IMR-90 (cell line): ENCODE measurements around the gene UCP2. TPM values are rescaled to one million over a fixed set of nuclear protein-coding genes. Genes with fewer than 3 reads are reported as not detected.

Experiments
- ATAC-seq: fragments of 200-7000 bp; cut with Tn5 transposase; 2 replicates; pipeline ENCODE4 v1.9.1; 2020; ENCODE audit warnings: low read depth, mild to moderate bottlenecking, moderate library complexity
- BruUV-seq: library from RNA; stranded (reverse); fragments of 400-500 nt; replicated peaks from 2 replicates; lab custom pipeline; 2021; lab: Mats Ljungman, UMichigan
- CTCF ChIA-PET: fragments of 300-600 bp; formaldehyde crosslinking; extraction: SDS; loops from one replicate; lab custom pipeline; 2021; ENCODE audit warnings: antibody characterized with exemption; lab: Yijun Ruan, JAX
- POLR2A ChIA-PET: fragments of 300-600 bp; sonication (Branson Sonifier 250); formaldehyde crosslinking; loops from one replicate; lab custom pipeline; 2022; ENCODE audit warnings: antibody characterized with exemption; ENCODE audit not compliant: unreplicated experiment; lab: Charles Lee
- DNase-seq: peaks from one replicate; pipeline ENCODE4 v3.0.0; 2013
- H2AFZ ChIP-seq: replicated peaks from 2 replicates; pipeline ENCODE3; 2013; ENCODE audit warnings: low read length, mild to moderate bottlenecking; ENCODE audit not compliant: poor library complexity
- H2AK5ac ChIP-seq: 2 replicates; pipeline ENCODE4 v1.6.1; 2013; ENCODE audit warnings: low read depth, low read length, inconsistent platforms
- H2AK9ac ChIP-seq: replicated peaks from 2 replicates; pipeline ENCODE3; 2013; ENCODE audit warnings: mild to moderate bottlenecking, low read depth, low read length, moderate library complexity; ENCODE audit not compliant: poor library complexity
- H2BK120ac ChIP-seq: 2 replicates; pipeline ENCODE4 v1.6.1; 2013; ENCODE audit warnings: low read depth, low read length, inconsistent platforms
- H2BK15ac ChIP-seq: 3 replicates; pipeline ENCODE4 v1.6.1; 2013; ENCODE audit warnings: low read depth, low read length, inconsistent platforms
- H2BK20ac ChIP-seq: 2 replicates; pipeline ENCODE4 v1.6.1; 2013; ENCODE audit warnings: low read depth, mild to moderate bottlenecking, inconsistent platforms, low read length, moderate library complexity
- H2BK5ac ChIP-seq: 2 replicates; pipeline ENCODE4 v1.6.1; 2013; ENCODE audit warnings: mild to moderate bottlenecking, low read depth, low read length, inconsistent platforms; ENCODE audit not compliant: poor library complexity, severe bottlenecking
- H3K14ac ChIP-seq: replicated peaks from 2 replicates; pipeline ENCODE4 v1.6.1; 2013; ENCODE audit warnings: low read depth, low read length, inconsistent platforms
- H3K18ac ChIP-seq: 2 replicates; pipeline ENCODE4 v1.6.1; 2013; ENCODE audit warnings: low read depth, low read length, control low read depth
- H3K23ac ChIP-seq: 2 replicates; pipeline ENCODE4 v1.6.1; 2013; ENCODE audit warnings: low read depth, low read length, inconsistent platforms
- H3K27ac ChIP-seq: 2 replicates; pipeline ENCODE4 v1.5.1; 2013; ENCODE audit warnings: mild to moderate bottlenecking, control low read depth, low read length; ENCODE audit not compliant: insufficient read depth
- H3K27me3 ChIP-seq: 2 replicates; pipeline ENCODE4 v1.6.1; 2013; ENCODE audit warnings: low read length; ENCODE audit not compliant: control insufficient read depth, insufficient read depth
- H3K36me3 ChIP-seq: 2 replicates; pipeline ENCODE4 v1.6.1; 2013; ENCODE audit warnings: low read length, mixed read lengths; ENCODE audit not compliant: control insufficient read depth, insufficient read depth
- H3K4ac ChIP-seq: 2 replicates; pipeline ENCODE4 v1.6.1; 2013; ENCODE audit warnings: low read depth, low read length, inconsistent platforms
- H3K4me1 ChIP-seq: 2 replicates; pipeline ENCODE4 v1.6.1; 2013; ENCODE audit warnings: low read length, mixed read lengths; ENCODE audit not compliant: control insufficient read depth, insufficient read depth
- H3K4me2 ChIP-seq: 2 replicates; pipeline ENCODE4 v1.6.1; 2013; ENCODE audit warnings: low read depth, mild to moderate bottlenecking, control low read depth, low read length, moderate library complexity
- H3K4me3 ChIP-seq: 2 replicates; pipeline ENCODE4 v1.5.1; 2013; ENCODE audit warnings: low read depth, mild to moderate bottlenecking, control low read depth, low read length, moderate library complexity; ENCODE audit not compliant: insufficient read depth
- H3K56ac ChIP-seq: 2 replicates; pipeline ENCODE4 v1.6.1; 2013; ENCODE audit warnings: low read length, inconsistent platforms; ENCODE audit not compliant: insufficient read depth; ENCODE audit errors: extremely low read depth
- H3K79me1 ChIP-seq, 2 experiments: 2 replicates each; pipeline ENCODE4 v1.6.1; 2013; ENCODE audit warnings: low read length in 2 of 2, inconsistent platforms in 1 of 2, low read depth in 1 of 2
- H3K9ac ChIP-seq: 2 replicates; pipeline ENCODE4 v1.6.1; 2013; ENCODE audit warnings: low read depth, low read length, control low read depth
- H3K9me1 ChIP-seq: 2 replicates; pipeline ENCODE4 v1.6.1; 2013; ENCODE audit warnings: low read length, inconsistent platforms; ENCODE audit not compliant: insufficient read depth
- H3K9me3 ChIP-seq: 2 replicates; pipeline ENCODE4 v1.6.1; 2013; ENCODE audit warnings: low read length; ENCODE audit not compliant: control insufficient read depth, insufficient read depth
- H4K20me1 ChIP-seq: 2 replicates; pipeline ENCODE4 v1.6.1; 2013; ENCODE audit warnings: low read length, inconsistent platforms; ENCODE audit not compliant: insufficient read depth
- H4K5ac ChIP-seq: 2 replicates; pipeline ENCODE4 v1.6.1; 2013; ENCODE audit warnings: mild to moderate bottlenecking, low read depth, low read length, control low read depth
- H4K8ac ChIP-seq, 2 experiments: 2 replicates each; pipeline ENCODE4 v1.6.1; 2013; ENCODE audit warnings: low read depth in 2 of 2, low read length in 2 of 2, control low read depth in 1 of 2, inconsistent platforms in 1 of 2
- H4K91ac ChIP-seq: 2 replicates; pipeline ENCODE4 v1.6.1; 2013; ENCODE audit warnings: low read depth, low read length, inconsistent platforms; ENCODE audit not compliant: insufficient read depth
- BHLHE40 ChIP-seq: fragments of 150-350 bp; IDR thresholded peaks from 2 replicates; pipeline ENCODE4 v1.6.1; 2016; ENCODE audit warnings: mild to moderate bottlenecking, low read depth, low read length
- CEBPB ChIP-seq: IDR thresholded peaks from 2 replicates; pipeline ENCODE4 v1.6.1; 2012; ENCODE audit warnings: low read depth, low read length, improper control_type of control experiment
- MAFK ChIP-seq: IDR thresholded peaks from 2 replicates; pipeline ENCODE4 v1.6.1; 2012; ENCODE audit warnings: low read depth, low read length, improper control_type of control experiment
- MAZ ChIP-seq: IDR thresholded peaks from 2 replicates; pipeline ENCODE4 v1.6.1; 2012; ENCODE audit warnings: low read depth, mild to moderate bottlenecking, low read length, improper control_type of control experiment, moderate library complexity, borderline replicate concordance
- POLR2A ChIP-seq: IDR thresholded peaks from 2 replicates; pipeline ENCODE4 v1.6.1; 2012; ENCODE audit warnings: mild to moderate bottlenecking, low read depth, low read length
- RAD21 ChIP-seq: IDR thresholded peaks from 2 replicates; pipeline ENCODE4 v1.6.1; 2012; ENCODE audit warnings: low read length, improper control_type of control experiment
- RFX5 ChIP-seq: IDR thresholded peaks from 2 replicates; pipeline ENCODE4 v1.8.0; 2012; ENCODE audit warnings: low read depth, mild to moderate bottlenecking, low read length, moderate library complexity
- WGBS, 2 experiments: methylation state at CpG; one replicate each; pipeline versions ENCODE4 v1.1.5 to v1.1.7; 2013; ENCODE audit warnings: missing lambda C conversion rate in 2 of 2; ENCODE audit not compliant: insufficient read length in 1 of 2; ENCODE audit errors: extremely low coverage in 2 of 2; 5-methylcytosine and 5-hydroxymethylcytosine counted together
- dilution Hi-C: fragments of 300-500 bp; cut with HindIII; formaldehyde crosslinking; loops from one replicate; pipeline ENCODE4 v1.14.3; 2018; ENCODE audit warnings: low sequenced_read_pairs; ENCODE audit not compliant: unreplicated experiment
- in situ Hi-C: fragments of 300-500 bp; cut with MboI; formaldehyde crosslinking; loops from 3 replicates; pipeline ENCODE4 v1.14.3; 2019; ENCODE audit warnings: low sequenced_read_pairs, inconsistent platforms, mixed read lengths
- intact Hi-C: fragments of 100-400 bp; cut with micrococcal nuclease; formaldehyde crosslinking; loops from 2 replicates; pipeline ENCODE4 v1.10.0; 2022
- polyA plus RNA-seq, 3 experiments: library from polyadenylated mRNA; depleted of rRNA; stranded (reverse); fragments of >200 nt; gene quantifications; 2 replicates each; pipeline ENCODE4 v1.2.3, GENCODE V29; 2012; ENCODE audit warnings: low replicate concordance in 1 of 3
- total RNA-seq: library from RNA; depleted of rRNA; stranded (reverse); fragments of >200 nt; gene quantifications from 2 replicates; pipeline ENCODE4 v1.2.3, GENCODE V29; 2012
- TF ChIP-seq, protein P1 (sequence below): conservative IDR thresholded peaks from 2 replicates; pipeline ENCODE4 v1.5.1; 2012; ENCODE audit warnings: mild to moderate bottlenecking, low read depth, low read length, improper control_type of control experiment

Gene UCP2
- total and polyA plus RNA-seq, 2 of the 4 experiments (the other 2 are of a cell fraction) = 2.0 to 11.9 TPM

DNA sequence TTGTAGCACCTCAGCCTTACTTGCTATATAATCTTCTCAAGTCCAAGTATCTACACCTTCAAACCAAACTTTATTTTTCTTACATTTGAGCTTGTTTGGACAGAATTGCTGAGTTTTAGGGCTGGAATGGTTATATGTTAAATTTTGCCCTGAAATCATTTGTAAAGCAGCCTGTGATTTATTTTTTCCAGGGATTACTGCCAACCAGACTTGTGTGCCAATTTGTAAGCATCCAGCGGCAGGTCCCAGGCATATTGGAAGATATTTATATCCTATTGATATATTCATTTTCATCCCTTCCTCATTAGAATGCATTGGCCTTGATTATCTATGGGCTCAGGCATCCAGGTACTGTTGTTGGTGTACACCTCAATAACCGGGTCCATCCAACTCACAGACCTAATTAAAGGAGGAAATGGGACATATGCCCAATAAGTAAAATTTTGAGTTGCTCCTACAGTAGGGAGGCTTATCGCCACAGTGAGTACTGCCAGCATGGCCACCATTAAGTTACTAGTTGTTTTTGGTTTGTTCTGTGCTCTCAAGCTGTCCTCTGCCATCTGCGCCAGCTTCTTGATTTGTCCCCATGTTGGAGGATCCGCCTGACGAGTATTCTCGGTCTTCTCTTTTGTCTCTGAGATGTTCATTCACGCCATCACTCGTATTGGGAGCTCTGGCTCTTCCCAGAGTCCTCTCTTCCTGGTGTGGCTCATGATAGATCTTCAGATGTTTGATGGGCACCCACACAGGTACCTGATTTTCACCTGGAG, 41.7 kb downstream of the UCP2 start:
- dilution Hi-C loops = no loop called here
- Histone ChIP-seq H3K27me3 (no peaks in the 10 kb centered on the region; the same call in none of the 2 replicates), H3K36me3 (no peaks in the 10 kb centered on the region), H4K8ac (no peak overlapping the region), H3K9ac (no peak overlapping the region), H2AFZ (no peak overlapping the region), H3K4ac (no peak overlapping the region), H3K56ac (no peak overlapping the region), H3K27ac (no peak overlapping the region), H3K4me2 (no peak overlapping the region), H2AK9ac (no peak overlapping the region), H3K14ac (no peak overlapping the region), H4K5ac (no peak overlapping the region), H2BK20ac (no peak overlapping the region), H2BK15ac (no peak overlapping the region), H2AK5ac (no peak overlapping the region), H3K23ac (no peak overlapping the region), H3K4me3 (no peak overlapping the region), H4K91ac (no peak overlapping the region), H3K9me1 (no peaks in the 10 kb centered on the region), H3K18ac (no peak overlapping the region), H3K9me3 (peaks cover 5% of the 10 kb centered on the region; the same call in 1 of the 2 replicates), H2BK120ac (no peak overlapping the region), H2BK5ac (no peak overlapping the region), H3K79me1 (no peaks in the 10 kb centered on the region), H4K20me1 (no peaks in the 10 kb centered on the region), H3K4me1 (no peaks in the 10 kb centered on the region)
- ChIA-PET POLR2A (no interaction called here), CTCF (interaction anchor here (1.3 kb wide), 1 partner anchor 9 kb away, joined by 4 read pairs; no protein-coding TSS in a partner anchor)
- TF ChIP-seq CEBPB = no peak
- TF ChIP-seq MAZ = no peak
- no peak for TF ChIP-seq RAD21
- TF ChIP-seq POLR2A = no peak
- TF ChIP-seq BHLHE40 = no peak
- TF ChIP-seq RFX5 = no peak
- TF ChIP-seq, protein P1, sequence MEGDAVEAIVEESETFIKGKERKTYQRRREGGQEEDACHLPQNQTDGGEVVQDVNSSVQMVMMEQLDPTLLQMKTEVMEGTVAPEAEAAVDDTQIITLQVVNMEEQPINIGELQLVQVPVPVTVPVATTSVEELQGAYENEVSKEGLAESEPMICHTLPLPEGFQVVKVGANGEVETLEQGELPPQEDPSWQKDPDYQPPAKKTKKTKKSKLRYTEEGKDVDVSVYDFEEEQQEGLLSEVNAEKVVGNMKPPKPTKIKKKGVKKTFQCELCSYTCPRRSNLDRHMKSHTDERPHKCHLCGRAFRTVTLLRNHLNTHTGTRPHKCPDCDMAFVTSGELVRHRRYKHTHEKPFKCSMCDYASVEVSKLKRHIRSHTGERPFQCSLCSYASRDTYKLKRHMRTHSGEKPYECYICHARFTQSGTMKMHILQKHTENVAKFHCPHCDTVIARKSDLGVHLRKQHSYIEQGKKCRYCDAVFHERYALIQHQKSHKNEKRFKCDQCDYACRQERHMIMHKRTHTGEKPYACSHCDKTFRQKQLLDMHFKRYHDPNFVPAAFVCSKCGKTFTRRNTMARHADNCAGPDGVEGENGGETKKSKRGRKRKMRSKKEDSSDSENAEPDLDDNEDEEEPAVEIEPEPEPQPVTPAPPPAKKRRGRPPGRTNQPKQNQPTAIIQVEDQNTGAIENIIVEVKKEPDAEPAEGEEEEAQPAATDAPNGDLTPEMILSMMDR = no peak
- TF ChIP-seq MAFK = no peak
- no TSS peak for BruUV-seq
- in situ Hi-C loops = no loop called here
- ATAC-seq = no peak
- DNase-seq = no peak
- intact Hi-C loops = no loop called here
- WGBS, 2 experiments = 87% methylated on average over 6 of the region's 9 CpGs; no CpG with 5 or more reads in 1 of the 2 experiments
